ENCODE data around the gene FBXW4. TPM values are rescaled to one million over a fixed set of nuclear protein-coding genes. Genes with fewer than 3 reads are reported as not detected.

Gene FBXW4
- total and polyA plus RNA-seq, 10 of the 15 experiments (the other 5 are each of a cell fraction or from before 2014, with no cell fraction given) = 5.7 to 42.0 (median 27.5) TPM

DNA sequence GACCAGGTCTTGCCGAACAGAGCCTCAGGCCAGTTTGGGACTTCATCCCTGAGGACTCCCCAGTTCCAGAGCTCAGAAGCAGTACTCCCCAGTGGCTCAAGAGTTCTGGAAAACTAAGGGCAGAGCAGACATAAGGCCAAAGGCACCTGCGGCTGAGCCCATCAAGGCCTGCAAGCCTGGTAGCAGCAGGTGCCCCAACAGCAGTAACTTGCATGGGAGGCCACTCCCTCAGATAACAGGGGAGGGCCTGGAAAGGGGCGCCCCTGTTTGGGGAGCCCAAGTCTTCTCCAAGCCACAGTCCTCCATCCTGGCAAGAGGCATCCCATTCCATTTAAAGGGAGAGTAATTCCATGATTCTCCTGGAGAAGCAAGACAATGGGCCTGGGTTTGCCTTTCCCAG lies 119.9 kb downstream of the FBXW4 start (continued):
- TF ChIP-seq, protein P1, sequence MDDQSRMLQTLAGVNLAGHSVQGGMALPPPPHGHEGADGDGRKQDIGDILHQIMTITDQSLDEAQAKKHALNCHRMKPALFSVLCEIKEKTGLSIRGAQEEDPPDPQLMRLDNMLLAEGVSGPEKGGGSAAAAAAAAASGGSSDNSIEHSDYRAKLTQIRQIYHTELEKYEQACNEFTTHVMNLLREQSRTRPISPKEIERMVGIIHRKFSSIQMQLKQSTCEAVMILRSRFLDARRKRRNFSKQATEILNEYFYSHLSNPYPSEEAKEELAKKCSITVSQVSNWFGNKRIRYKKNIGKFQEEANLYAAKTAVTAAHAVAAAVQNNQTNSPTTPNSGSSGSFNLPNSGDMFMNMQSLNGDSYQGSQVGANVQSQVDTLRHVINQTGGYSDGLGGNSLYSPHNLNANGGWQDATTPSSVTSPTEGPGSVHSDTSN (IDR thresholded peaks at IDR 0.05; ENCODE audit: insufficient replicate concordance, low read depth, low read length) = no peak
- TF ChIP-seq KDM1A (IDR thresholded peaks at IDR 0.05; ENCODE audit: borderline replicate concordance) = no peak
- TF ChIP-seq ZNF24 (IDR thresholded peaks at IDR 0.05) = no peak
- TF ChIP-seq HDAC2 (IDR thresholded peaks at IDR 0.05) = no peak
- no peak for TF ChIP-seq RUNX3 (IDR thresholded peaks at IDR 0.05; ENCODE audit: low read length)
- TF ChIP-seq HDAC6 (IDR thresholded peaks at IDR 0.05; ENCODE audit: unreplicated experiment) = no peak
- TF ChIP-seq RCOR1 (conservative IDR thresholded peaks at IDR 0.05; ENCODE audit: low read depth, low read length) = no peak

DNA sequence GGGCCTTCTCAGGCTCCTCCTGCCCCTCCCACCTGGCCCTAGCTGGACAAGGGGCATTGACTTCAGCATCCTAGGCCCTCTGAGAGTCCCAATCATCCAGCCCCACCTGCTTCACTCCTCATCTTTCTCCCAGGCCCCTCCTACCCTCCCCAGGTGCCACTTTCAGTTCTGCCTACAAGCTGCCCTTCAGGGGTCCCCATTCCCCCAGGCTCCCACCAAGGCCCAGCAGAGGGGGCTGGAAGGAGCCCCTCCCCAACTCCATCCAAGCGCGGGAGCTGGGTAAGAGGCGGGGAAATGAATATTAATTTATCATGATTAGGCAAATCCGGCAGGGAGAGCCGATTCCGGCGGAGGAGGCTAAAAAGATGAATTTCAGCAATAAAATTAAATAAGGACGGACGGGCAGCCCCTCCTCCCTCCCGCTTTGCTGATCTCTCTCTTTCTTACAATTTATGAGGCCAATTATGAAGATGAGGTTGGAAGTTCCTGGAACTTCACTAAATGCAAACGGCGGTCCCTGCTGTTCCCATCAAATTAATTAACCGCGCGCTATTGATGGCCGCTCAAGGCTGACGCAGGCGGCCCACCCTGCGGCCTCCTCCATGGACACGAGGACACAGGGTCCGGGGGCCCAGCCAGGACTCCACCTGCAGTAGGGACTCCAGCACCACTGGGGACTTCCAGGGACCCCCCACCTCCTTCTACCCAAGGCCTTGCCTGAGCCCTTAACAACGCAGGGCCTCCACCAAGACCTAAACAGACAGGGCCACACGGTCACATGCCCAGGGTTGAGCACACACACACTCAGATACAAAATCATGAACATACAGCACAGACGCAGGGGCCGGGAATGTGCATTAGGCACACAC lies 120.9 kb downstream of the FBXW4 start:
- no peaks in the 10 kb centered on the region for H4K20me1 ChIP-seq (ENCODE audit: control insufficient read depth, insufficient read depth)
- DNase-seq (ENCODE audit: low read depth, low spot score) (no peak), FAIRE-seq (no peak), ATAC-seq (no peak)
- no peaks in the 10 kb centered on the region for H3K27me3 ChIP-seq (replicated peaks in 1 of 2; ENCODE audit: control insufficient read depth in 2 of 2, insufficient read depth in 2 of 2, low read length in 1 of 2)
- 96% methylated on average over 25 of the region's 25 CpGs for WGBS (ENCODE audit: insufficient coverage, insufficient replicate concordance, low lambda C conversion rate, missing lambda C conversion rate)
- no peaks in the 10 kb centered on the region for H3K36me3 ChIP-seq (ENCODE audit: control insufficient read depth in 2 of 2, insufficient read depth in 2 of 2, low read length in 1 of 2)
- intact Hi-C loops (cut with micrococcal nuclease; ENCODE audit: unreplicated experiment) = loop anchor here (5.0 kb wide), 1 partner anchor 302 kb away; no protein-coding TSS in a partner anchor
- H3K27ac ChIP-seq (ENCODE audit: control insufficient read depth, insufficient read depth) = no peak overlapping the region
- SMC1A ChIA-PET (ENCODE audit: uncharacterized antibody, unreplicated experiment) = interaction anchor here (1.8 kb wide), 1 partner anchor 12 kb away, joined by 5 read pairs; no protein-coding TSS in a partner anchor
- H3K79me2 ChIP-seq (ENCODE audit: control insufficient read depth, insufficient read depth, low read length) = no peaks in the 10 kb centered on the region
- H3K9ac ChIP-seq (ENCODE audit: control insufficient read depth, insufficient read depth, low read length) = no peak overlapping the region
- no peak overlapping the region for H3K4me3 ChIP-seq
- no peak overlapping the region for H2AFZ ChIP-seq (ENCODE audit: control insufficient read depth, low read depth, low read length)
- H3K9me3 ChIP-seq (replicated peaks; ENCODE audit: control insufficient read depth, insufficient read depth, low read length) = no peaks in the 10 kb centered on the region
- CTCF ChIA-PET = no interaction called here
- POLR2A ChIA-PET = no interaction called here
- TF ChIP-seq, protein P2, sequence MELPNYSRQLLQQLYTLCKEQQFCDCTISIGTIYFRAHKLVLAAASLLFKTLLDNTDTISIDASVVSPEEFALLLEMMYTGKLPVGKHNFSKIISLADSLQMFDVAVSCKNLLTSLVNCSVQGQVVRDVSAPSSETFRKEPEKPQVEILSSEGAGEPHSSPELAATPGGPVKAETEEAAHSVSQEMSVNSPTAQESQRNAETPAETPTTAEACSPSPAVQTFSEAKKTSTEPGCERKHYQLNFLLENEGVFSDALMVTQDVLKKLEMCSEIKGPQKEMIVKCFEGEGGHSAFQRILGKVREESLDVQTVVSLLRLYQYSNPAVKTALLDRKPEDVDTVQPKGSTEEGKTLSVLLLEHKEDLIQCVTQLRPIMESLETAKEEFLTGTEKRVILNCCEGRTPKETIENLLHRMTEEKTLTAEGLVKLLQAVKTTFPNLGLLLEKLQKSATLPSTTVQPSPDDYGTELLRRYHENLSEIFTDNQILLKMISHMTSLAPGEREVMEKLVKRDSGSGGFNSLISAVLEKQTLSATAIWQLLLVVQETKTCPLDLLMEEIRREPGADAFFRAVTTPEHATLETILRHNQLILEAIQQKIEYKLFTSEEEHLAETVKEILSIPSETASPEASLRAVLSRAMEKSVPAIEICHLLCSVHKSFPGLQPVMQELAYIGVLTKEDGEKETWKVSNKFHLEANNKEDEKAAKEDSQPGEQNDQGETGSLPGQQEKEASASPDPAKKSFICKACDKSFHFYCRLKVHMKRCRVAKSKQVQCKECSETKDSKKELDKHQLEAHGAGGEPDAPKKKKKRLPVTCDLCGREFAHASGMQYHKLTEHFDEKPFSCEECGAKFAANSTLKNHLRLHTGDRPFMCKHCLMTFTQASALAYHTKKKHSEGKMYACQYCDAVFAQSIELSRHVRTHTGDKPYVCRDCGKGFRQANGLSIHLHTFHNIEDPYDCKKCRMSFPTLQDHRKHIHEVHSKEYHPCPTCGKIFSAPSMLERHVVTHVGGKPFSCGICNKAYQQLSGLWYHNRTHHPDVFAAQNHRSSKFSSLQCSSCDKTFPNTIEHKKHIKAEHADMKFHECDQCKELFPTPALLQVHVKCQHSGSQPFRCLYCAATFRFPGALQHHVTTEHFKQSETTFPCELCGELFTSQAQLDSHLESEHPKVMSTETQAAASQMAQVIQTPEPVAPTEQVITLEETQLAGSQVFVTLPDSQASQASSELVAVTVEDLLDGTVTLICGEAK (IDR thresholded peaks at IDR 0.05; ENCODE audit: borderline replicate concordance) = no peak
- TF ChIP-seq FOXK2 (IDR thresholded peaks at IDR 0.05) = no peak
- TF ChIP-seq, protein P3, sequence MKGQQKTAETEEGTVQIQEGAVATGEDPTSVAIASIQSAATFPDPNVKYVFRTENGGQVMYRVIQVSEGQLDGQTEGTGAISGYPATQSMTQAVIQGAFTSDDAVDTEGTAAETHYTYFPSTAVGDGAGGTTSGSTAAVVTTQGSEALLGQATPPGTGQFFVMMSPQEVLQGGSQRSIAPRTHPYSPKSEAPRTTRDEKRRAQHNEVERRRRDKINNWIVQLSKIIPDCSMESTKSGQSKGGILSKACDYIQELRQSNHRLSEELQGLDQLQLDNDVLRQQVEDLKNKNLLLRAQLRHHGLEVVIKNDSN (IDR thresholded peaks at IDR 0.05; ENCODE audit: borderline replicate concordance, extremely low read length, insufficient read depth, low read depth, low read length) = peak; percentile 7
- RAD21 ChIA-PET (ENCODE audit: unreplicated experiment) = no interaction called here
- BruUV-seq (replicated peaks) = no TSS peak
- no peaks in the 10 kb centered on the region for H3K4me1 ChIP-seq (ENCODE audit: control insufficient read depth, insufficient read depth, low read length)
- no peak overlapping the region for H3K4me2 ChIP-seq (ENCODE audit: control insufficient read depth, insufficient read depth)
- in situ Hi-C loops (cut with MboI) = loop anchor here (5.0 kb wide), 2 partner anchors 297 to 362 kb away; no protein-coding TSS in a partner anchor

All from GM12878 (cell line).